HAP-1 (cell line): ENCODE measurements around the gene GTF2F2.
A peak's percentile ranks its signal among the peaks of the same experiment; 100 is the strongest.

ENCODE experiments used
- DNase-seq, 2 experiments: peaks; one replicate each; pipeline ENCODE4 v3.0.0-alpha.2; 2016 to 2020; ENCODE audit warnings: low spot score in 2 of 2
- H3K27me3 ChIP-seq: fragments of 250-450 bp; sonication (Bioruptor Pico); 2 replicates; pipeline ENCODE4 v1.5.1; 2020; ENCODE audit warnings: low read depth, mild to moderate bottlenecking, moderate library complexity
- H3K36me3 ChIP-seq: fragments of 250-450 bp; sonication (Bioruptor Pico); replicated peaks from 2 replicates; pipeline ENCODE4 v1.5.1; 2020; ENCODE audit warnings: mild to moderate bottlenecking
- H3K4me1 ChIP-seq: fragments of 250-450 bp; sonication (Bioruptor Pico); 2 replicates; pipeline ENCODE4 v1.5.1; 2020; ENCODE audit warnings: mild to moderate bottlenecking
- H3K4me3 ChIP-seq: fragments of 250-450 bp; sonication (Bioruptor Pico); 2 replicates; pipeline ENCODE4 v1.5.1; 2020; ENCODE audit warnings: mild to moderate bottlenecking, moderate library complexity
- H3K9me3 ChIP-seq: fragments of 250-450 bp; sonication (Bioruptor Pico); 2 replicates; pipeline ENCODE4 v1.5.1; 2020; ENCODE audit warnings: mild to moderate bottlenecking, moderate library complexity
- in situ Hi-C: fragments of 300-500 bp; cut with MboI; formaldehyde crosslinking; loops from 3 replicates; pipeline ENCODE4 v1.14.3; 2020; ENCODE audit warnings: low sequenced_read_pairs, inconsistent platforms, mixed read lengths

The GTF2F2 gene

GRCh38 chr13:45332036-45332830 lies 211.9 kb downstream of the GTF2F2 start:
- Histone ChIP-seq H3K4me3 (no peak overlapping the region), H3K4me1 (peaks cover 2% of the 10 kb centered on the region; the same call in 1 of the 2 replicates), H3K9me3 (no peaks in the 10 kb centered on the region), H3K36me3 (peaks cover 31% of the 10 kb centered on the region), H3K27me3 (no peaks in the 10 kb centered on the region)
- in situ Hi-C loops = no loop called here
- DNase-seq = peak in 1 of 2 experiments; percentile 31

GRCh38 chr13:45332831-45333219 lies 212.5 kb downstream of the GTF2F2 start:
- in situ Hi-C loops = no loop called here
- Histone ChIP-seq H3K36me3 (peaks cover 37% of the 10 kb centered on the region), H3K27me3 (no peaks in the 10 kb centered on the region), H3K4me1 (peaks cover 2% of the 10 kb centered on the region; the same call in 1 of the 2 replicates), H3K4me3 (no peak overlapping the region), H3K9me3 (no peaks in the 10 kb centered on the region)
- DNase-seq = no peak

- H3K9me3 ChIP-seq = no peaks in the 10 kb centered on the region
- no peak for DNase-seq
- no peak overlapping the region for H3K4me3 ChIP-seq
- peaks cover 3% of the 10 kb centered on the region for H3K4me1 ChIP-seq
- H3K27me3 ChIP-seq = no peaks in the 10 kb centered on the region
- peaks cover 43% of the 10 kb centered on the region for H3K36me3 ChIP-seq
- in situ Hi-C loops = no loop called here
These were observed 213.1 kb downstream of the GTF2F2 start for GRCh38 chr13:45333251-45333976.
